ENCODE results near the gene IMMP2L. TPM values are rescaled to one million over a fixed set of nuclear protein-coding genes. Genes with fewer than 3 reads are reported as not detected.

The IMMP2L gene
- total RNA-seq, 1 experiment from 2014 or later, result 13.6 TPM

GRCh38 chr7:110685899-110686298 lies 876.4 kb downstream of the IMMP2L start:
- no peak for TF ChIP-seq RORB (CRISPR knock-in tag; IDR thresholded peaks at IDR 0.05)
- TF ChIP-seq ATF1 (CRISPR knock-in tag; IDR thresholded peaks at IDR 0.05), result no peak
- TF ChIP-seq, protein P1, sequence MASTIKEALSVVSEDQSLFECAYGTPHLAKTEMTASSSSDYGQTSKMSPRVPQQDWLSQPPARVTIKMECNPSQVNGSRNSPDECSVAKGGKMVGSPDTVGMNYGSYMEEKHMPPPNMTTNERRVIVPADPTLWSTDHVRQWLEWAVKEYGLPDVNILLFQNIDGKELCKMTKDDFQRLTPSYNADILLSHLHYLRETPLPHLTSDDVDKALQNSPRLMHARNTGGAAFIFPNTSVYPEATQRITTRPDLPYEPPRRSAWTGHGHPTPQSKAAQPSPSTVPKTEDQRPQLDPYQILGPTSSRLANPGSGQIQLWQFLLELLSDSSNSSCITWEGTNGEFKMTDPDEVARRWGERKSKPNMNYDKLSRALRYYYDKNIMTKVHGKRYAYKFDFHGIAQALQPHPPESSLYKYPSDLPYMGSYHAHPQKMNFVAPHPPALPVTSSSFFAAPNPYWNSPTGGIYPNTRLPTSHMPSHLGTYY (CRISPR knock-in tag; IDR thresholded peaks at IDR 0.05), result no peak
- TF ChIP-seq ETV6 (CRISPR knock-in tag; IDR thresholded peaks at IDR 0.05), result no peak
- no peak for TF ChIP-seq NFATC4 (CRISPR knock-in tag; IDR thresholded peaks at IDR 0.05)
- TF ChIP-seq SOX15 (CRISPR knock-in tag; IDR thresholded peaks at IDR 0.05), result no peak
- no peak overlapping the region for H3K4me3 Mint-ChIP-seq
- ATAC-seq (no peak), DNase-seq (ENCODE audit: low spot score) (no peak)
- peaks cover 7% of the 10 kb centered on the region for H3K4me1 Mint-ChIP-seq
- CTCF ChIA-PET, result no interaction called here
- POLR2A ChIA-PET, result no interaction called here
- H3K36me3 Mint-ChIP-seq, result peaks cover 3% of the 10 kb centered on the region; the same call in 1 of the 2 replicates
- no peak overlapping the region for H3K27ac Mint-ChIP-seq
- H3K27me3 Mint-ChIP-seq (ENCODE audit: low read depth), result no peaks in the 10 kb centered on the region
- 0 out of 2 replicates have a peak, but pooled peaks cover 3% of the 10 kb centered on the region for H3K9me3 Mint-ChIP-seq

GRCh38 chr7:110681941-110682340 lies 880.4 kb downstream of the IMMP2L start:
- DNase-seq (ENCODE audit: low spot score) (no peak), ATAC-seq (no peak)
- POLR2A ChIA-PET, result no interaction called here
- Mint-ChIP-seq H3K27me3 (ENCODE audit: low read depth) (no peaks in the 10 kb centered on the region), H3K27ac (no peak overlapping the region), H3K4me1 (no peaks in the 10 kb centered on the region), H3K4me3 (no peak overlapping the region), H3K36me3 (no peaks in the 10 kb centered on the region), H3K9me3 (no peaks in the 10 kb centered on the region)
- CTCF ChIA-PET, result no interaction called here
- no peak for TF ChIP-seq RORB (CRISPR knock-in tag; IDR thresholded peaks at IDR 0.05)
- no peak for TF ChIP-seq MLX (CRISPR knock-in tag; IDR thresholded peaks at IDR 0.05)
- no peak for TF ChIP-seq RELA (CRISPR knock-in tag; IDR thresholded peaks at IDR 0.05; ENCODE audit: borderline replicate concordance)
- TF ChIP-seq ZNF263 (CRISPR knock-in tag; IDR thresholded peaks at IDR 0.05; ENCODE audit: low read depth), result no peak
- TF ChIP-seq NR3C1 (CRISPR knock-in tag; conservative IDR thresholded peaks at IDR 0.05; ENCODE audit: low read depth), result no peak
- no peak for TF ChIP-seq MYBL2 (CRISPR knock-in tag; IDR thresholded peaks at IDR 0.05)
- TF ChIP-seq ZNF532 (CRISPR knock-in tag; IDR thresholded peaks at IDR 0.05; ENCODE audit: borderline replicate concordance), result no peak

DNA sequence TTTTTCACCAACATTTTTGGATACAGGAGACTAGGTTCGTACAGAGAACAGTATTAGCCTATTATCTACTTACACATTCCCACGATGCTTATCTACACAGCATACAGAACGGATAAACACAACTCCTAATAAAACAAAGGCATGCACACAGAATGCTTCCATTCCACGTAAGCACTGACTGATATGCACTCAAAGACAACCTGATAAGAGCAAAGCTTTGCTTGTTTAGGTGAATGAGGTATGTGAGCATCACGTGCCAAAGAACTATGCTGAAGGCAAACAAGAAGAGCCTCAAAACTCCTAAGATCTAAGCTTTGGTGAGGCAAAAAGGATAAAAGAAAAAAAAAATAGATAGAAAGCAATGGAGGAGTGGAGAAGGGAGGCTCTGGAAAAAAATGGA lies 884.9 kb downstream of the IMMP2L start:
- Mint-ChIP-seq H3K4me1 (no peaks in the 10 kb centered on the region), H3K27me3 (ENCODE audit: low read depth) (no peaks in the 10 kb centered on the region; the same call in 1 of the 2 replicates), H3K4me3 (no peak overlapping the region), H3K27ac (no peak overlapping the region), H3K36me3 (peaks cover 23% of the 10 kb centered on the region), H3K9me3 (peaks cover 30% of the 10 kb centered on the region)
- ChIA-PET CTCF (no interaction called here), POLR2A (no interaction called here)
- DNase-seq (ENCODE audit: low spot score) (no peak), ATAC-seq (no peak)
- TF ChIP-seq RORB (CRISPR knock-in tag; IDR thresholded peaks at IDR 0.05) (peak; percentile 64; the same call in 1 of the 2 replicates), KAT7 (CRISPR knock-in tag; IDR thresholded peaks at IDR 0.05; ENCODE audit: borderline replicate concordance) (no peak)
- TF ChIP-seq, protein P2, sequence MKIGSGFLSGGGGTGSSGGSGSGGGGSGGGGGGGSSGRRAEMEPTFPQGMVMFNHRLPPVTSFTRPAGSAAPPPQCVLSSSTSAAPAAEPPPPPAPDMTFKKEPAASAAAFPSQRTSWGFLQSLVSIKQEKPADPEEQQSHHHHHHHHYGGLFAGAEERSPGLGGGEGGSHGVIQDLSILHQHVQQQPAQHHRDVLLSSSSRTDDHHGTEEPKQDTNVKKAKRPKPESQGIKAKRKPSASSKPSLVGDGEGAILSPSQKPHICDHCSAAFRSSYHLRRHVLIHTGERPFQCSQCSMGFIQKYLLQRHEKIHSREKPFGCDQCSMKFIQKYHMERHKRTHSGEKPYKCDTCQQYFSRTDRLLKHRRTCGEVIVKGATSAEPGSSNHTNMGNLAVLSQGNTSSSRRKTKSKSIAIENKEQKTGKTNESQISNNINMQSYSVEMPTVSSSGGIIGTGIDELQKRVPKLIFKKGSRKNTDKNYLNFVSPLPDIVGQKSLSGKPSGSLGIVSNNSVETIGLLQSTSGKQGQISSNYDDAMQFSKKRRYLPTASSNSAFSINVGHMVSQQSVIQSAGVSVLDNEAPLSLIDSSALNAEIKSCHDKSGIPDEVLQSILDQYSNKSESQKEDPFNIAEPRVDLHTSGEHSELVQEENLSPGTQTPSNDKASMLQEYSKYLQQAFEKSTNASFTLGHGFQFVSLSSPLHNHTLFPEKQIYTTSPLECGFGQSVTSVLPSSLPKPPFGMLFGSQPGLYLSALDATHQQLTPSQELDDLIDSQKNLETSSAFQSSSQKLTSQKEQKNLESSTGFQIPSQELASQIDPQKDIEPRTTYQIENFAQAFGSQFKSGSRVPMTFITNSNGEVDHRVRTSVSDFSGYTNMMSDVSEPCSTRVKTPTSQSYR (CRISPR knock-in tag; IDR thresholded peaks at IDR 0.05), result no peak

Measured in WTC11 (cell line).